Renal pelvis (tissue), 4 donors: Measurements from ENCODE around the gene GRK2. TPM values are rescaled to one million over a fixed set of nuclear protein-coding genes. Genes with fewer than 3 reads are reported as not detected.
"Not testable (repeated sequence)": the region's sequence is repeated elsewhere in the genome, so short reads cannot be mapped to it uniquely, and the experiment has no call there.

ENCODE experiments used
- DNase-seq: peaks from one replicate; pipeline ENCODE4 v3.0.0-alpha.2; 2013
- polyA plus RNA-seq, 3 donors: library from polyadenylated mRNA; unstranded; fragments of 120-200 nt; gene quantifications; one replicate each; pipeline ENCODE4 v1.2.1, GENCODE V29; 2013; ENCODE audit not compliant: insufficient read length in 3 of 3

Gene GRK2
- polyA plus RNA-seq, 3 donors = 57.6 to 65.4 (median 64.2) TPM

DNA sequence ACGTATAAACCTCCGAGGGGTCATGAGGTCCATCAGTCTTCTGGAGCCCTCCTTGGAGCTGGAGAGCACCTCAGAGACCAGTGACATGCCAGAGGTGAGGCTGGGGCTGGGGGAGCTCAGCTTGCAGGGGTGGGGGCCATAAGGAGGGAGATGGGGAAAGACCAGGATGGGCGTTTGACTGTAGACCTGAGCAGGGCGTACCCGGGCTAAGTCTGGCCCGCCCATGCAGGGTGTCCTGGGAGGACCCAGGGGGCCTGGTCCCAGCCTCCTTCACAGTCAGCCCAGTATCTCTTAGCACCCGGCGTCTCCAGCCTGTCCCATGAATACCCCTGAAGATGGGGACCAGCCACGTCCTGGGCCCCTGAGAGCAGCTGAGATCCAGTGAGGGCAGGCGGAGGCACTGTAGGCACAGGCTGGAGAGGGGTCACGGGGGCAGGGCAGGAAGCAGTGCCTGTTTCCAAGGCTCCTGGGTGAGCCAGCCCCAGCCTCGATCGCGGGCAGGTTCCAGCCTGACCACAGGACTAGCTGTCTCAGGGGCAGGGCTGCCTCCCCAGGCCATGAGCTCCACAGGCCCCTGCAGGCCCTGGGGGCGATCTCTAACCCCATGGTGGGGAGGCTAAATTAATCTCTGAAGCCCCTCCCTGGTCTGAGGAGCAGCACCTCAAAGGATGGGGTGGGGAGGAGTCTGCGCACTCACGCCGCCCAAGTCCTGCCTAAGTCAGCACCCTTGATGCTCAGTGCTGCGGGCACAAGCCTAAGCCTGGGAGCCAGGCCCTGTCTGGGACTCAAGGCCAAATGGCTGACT, 44.2 kb downstream of the GRK2 start:
- no peak for DNase-seq

DNA sequence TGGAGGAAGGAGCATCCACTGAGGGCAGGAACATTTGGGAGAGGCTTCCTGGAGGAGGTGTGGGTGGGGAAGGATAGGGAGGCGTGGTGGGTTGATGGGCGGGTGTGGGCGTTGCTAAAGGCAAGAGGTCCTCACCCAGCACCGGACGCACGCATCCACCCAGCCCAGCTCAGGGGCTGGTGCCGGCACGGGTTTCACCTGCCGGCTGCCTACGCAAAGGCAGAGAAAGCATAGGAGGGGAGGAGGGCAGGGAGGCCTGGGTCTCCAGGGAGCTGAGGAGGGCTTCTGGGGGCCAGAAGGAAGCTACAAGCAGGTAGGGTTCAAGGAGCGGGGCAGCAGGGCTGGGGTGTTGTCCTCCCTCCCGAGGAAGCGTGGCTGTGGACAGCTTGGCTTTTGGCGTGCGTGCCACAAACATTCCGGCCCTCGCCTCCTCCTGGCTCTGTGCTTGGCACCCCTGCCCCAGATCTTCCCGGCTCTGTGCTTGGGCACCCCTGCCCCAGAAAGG, 44.8 kb downstream of the GRK2 start:
- no peak for DNase-seq

DNA sequence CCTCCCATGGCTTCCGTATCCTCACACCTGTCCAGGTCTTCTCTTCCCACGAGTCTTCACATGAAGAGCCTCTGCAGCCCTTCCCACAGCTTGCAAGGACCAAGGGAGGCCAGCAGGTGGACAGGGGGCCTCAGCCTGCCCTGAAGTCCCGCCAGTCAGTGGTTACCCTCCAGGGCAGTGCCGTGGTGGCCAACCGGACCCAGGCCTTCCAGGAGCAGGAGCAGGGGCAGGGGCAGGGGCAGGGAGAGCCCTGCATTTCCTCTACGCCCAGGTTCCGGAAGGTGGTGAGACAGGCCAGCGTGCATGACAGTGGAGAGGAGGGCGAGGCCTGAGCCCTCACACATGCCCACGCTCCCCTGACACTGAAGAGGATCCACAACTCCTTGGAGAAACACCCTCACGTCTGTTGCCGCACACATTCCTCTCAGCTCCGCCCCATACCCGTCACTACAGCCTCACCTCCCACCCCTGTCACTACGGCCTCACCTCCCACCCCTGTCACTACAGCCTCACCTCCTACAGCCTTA, 45.3 kb downstream of the GRK2 start:
- no peak for DNase-seq

DNA sequence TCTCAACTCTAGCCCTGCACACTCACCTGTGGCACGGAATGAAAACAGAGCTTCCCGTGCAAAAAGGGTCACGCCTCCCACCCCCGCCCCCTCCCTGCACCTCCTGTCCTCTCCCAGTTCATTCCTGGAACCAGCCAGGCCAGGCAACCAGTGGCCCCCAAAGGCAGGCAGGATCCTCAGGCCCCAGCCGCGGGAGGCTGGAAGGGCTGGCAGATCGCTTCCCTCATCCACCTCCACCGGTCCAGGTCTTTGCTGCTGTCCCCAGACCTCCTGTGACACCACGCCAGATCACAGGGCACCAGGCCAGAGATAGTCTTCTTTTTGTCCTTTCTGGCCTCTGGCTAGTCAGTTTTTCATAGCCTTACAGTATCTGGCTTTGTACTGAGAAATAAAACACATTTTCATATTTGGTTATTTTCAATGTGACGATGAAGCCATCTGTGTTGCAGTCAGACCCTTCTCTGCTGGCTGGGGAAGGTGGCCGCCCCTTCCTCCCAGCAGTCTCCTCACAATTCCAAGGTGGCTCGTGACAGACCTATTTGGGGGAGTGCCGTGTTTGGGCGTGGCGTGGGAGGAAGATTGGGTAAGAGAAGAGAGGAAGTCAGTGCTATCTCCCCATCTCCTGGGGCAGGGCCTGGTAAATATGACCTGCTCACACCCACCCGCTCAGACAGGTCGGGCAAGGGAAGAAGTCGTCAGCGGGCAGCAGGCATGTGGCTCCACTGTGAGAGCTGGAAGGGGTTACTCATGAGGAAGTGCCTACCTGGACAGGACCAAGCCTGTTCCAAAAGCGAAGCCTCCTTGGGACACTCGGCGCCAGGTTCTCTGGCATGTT, 46.1 kb downstream of the GRK2 start:
- DNase-seq = no peak

DNA sequence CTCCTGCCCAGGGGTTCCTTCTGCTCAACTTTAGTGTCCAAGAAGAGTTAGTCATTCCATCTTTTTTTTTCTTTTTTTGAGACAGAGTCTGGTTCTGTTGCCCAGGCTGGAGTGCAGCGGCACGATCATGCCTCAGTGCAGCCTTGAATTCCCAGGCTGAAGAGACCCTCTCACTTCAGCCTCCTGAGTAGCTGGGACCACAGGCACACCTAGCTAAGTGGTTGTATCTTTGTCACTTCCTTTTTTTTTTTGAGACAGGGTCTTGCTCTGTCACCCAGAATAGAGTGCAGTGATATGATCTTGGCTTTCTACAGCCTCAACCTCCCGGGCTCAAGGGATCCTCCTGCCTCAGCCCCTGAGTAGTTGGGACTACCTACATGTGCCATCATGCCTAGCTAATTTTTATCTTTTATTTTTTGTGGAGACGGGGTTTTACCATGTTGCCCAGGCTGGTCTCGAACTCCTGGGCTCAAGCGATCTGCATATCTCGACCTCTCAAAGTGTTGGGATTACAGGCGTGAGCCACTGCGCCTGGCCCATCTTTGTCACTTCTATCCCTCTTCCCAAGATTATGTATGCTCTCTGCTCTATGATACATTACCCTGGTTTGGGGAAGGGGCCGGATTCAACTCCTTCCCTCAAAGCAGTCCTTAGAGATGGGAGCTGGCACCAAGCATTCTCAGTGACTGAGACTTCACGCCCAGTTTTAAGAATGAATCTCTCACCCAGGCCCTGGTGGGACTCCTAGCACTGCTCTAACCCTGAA, 47.0 kb downstream of the GRK2 start:
- no peak for DNase-seq

DNA sequence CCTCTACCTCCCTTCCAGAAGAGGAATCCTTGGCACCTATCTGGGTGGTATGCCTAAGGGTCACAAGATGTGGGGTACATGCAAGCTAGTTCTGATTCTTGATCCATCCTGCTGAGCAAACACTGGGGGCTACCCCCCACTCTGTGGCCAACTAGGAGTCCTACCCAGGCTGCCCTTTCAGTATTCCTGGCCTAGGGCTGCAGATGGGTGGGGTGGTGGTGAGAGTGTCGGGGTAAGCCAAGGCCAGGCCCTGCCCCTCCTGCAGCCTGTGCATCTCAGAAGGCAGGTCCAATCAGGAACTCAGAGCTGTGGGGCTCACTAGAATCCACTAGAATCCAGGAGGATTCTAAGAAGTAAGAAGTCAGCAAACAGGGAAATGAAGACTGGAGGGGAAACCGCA, 47.9 kb downstream of the GRK2 start:
- no peak for DNase-seq

DNA sequence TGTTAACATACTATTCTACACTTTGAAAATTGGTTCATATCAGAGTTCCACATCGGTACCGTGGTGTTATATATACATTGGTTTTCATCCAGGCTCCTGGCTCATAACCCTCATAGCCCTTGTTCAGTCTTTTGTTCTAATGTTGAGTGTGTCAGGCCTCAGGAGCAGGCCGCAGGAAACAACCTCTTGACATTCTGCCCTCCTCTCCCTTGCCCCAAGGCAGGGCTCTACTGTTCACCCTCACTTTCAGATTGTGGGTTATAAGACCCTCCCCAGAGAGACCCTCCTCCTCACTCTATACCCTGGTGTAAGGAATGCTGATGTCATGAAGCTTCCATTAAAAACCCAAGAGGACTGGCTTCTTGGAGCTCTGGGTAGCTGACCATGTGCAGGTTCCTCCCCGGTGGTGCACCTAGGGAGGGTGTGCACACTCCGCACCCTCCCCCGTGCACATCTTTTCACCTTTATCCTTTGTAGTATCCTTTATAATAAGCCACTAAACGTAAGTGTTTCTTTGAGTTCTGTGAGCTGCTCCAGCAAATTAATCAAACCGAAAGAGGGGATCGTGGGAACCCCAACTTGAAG, 49.1 kb downstream of the GRK2 start:
- DNase-seq = no peak

DNA sequence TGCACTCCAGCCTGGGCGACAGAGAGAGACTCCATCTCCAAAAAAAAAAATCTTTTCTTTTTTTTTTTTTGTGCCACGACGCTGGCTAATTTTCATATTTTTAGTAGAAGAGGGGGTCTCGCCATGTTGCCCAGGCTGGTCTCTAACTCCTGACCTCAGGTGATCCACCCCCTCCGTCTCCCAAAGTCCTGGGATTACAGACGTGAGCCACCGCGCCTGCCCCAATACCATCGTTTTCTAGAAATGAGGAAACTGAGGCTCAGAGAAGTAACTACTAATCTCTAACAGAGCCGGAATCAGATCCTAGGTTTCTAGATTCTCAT, 50.6 kb downstream of the GRK2 start:
- no peak for DNase-seq

DNA sequence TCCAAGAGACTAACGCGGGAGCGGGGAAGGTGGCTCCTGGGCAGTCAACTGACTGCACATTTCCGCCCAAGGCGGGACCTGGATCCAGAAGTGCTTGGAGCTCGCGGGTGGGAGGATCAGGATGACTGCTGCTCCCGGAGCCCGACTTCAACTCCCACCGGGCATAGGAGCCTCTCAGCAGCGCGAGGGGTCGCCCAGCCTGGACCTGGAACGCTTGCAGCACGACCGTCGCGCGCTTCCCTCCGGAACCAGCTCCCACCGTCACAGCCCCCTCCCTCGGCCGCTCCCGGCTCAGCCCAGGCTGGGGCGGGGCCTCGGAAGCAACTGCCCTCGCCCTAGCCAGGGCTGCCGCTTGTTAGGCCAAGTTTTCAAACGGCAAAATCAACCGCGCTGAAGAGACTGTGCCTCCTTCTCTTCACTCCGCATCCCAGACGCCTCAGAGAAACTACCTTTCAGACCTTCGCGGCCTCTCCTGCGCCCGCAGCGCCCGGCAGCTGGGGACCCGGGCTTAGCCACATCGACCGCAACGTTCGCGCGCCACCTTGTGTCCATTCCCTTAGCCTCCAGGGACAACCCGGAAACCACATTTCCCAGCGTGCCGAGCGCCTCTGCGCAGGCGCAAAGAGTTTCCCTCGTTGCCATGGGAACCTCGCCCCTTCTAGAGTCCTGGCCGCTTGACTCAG, 51.1 kb downstream of the GRK2 start:
- peak; percentile 98 for DNase-seq

DNA sequence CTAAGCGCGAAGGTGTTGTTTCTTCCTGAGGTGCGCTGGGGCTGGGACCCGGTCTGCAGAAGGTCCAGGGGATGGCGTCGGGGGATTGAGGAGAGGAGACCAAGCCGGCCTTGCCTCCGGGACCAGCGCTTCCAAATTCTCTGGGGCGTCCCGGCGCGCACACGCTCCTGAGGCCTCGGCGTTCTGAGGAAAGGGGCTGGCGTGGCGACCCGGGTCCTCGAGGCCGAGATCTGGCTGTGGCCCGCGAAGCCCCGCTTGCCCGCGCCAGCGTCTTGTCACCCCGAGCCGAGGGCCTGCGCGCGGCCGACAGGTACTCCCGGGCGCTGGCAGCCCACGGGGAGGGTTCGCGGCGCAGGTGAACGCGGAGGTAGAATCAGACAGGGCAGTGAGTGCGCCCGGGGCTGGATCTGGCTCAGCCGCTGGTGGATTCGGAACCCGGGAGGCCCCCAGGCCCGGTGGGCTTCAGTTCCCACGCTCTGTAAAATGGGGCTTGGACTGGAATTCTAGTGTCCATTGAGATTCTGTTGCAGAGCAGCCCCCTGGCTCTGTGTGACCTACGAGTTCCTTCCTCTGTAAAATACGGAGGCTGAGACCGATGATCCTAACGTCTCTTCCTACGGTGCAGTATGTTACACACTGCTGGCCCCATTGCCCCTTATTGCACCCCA, 51.7 kb downstream of the GRK2 start:
- DNase-seq = no peak

DNA sequence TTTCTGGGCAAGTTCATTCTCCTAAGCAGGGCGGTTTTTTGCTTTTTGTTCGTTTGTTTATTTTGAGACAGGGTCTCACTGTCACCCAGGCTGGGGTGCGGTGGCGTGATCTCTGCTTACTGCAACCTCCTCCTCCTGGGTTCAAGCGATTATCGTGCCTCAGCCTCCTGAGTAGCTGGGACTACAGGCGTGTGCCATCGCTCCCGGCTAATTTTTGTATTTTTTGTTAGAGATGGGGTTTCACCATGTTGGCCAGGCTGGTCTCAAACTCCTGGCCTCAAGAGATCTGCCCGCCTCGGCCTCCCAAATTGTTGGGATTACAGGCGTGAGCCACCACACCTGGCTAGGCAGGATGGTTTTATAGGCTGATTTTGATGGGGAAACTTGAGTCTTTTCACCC, 52.6 kb downstream of the GRK2 start:
- not testable (repeated sequence) for DNase-seq

DNA sequence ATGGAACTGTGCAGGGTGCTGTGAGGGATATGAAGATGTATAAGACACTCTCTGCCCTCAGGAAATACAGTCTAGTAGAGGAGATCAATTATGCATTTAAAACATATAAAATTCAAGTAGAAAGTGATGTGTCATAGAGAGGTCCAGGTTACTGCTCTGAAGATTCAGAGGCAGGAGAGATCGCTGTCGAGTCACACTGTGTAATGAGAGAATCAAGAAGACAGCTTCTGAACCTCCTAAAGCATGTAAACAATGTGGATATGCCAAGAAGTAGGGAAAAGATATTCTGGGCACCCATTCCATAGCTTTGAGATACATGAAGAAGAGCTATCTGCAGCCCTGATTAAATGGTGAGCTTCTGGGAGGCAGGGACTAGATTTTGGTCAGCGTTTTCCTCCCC, 53.7 kb downstream of the GRK2 start:
- DNase-seq = no peak

DNA sequence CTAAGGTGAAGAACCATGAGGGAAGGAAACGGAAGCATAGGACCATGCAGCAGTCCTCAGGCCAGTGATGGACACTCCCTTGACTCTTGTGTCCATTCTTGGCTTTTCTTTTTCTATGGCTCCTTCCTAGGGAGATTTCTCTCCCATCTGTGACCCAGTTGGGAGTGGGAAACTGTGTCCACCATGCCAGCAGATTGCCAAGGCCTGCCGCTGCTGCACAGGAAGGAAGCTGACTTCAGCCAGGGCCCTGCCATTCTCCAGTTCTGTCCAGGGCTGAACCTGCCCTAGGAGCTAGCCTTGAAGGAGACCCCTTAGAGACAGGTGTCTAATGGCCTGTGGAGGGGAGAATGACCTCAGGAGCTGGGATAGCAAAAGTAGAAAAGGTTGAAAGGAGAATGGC, 54.4 kb downstream of the GRK2 start:
- DNase-seq = no peak

DNA sequence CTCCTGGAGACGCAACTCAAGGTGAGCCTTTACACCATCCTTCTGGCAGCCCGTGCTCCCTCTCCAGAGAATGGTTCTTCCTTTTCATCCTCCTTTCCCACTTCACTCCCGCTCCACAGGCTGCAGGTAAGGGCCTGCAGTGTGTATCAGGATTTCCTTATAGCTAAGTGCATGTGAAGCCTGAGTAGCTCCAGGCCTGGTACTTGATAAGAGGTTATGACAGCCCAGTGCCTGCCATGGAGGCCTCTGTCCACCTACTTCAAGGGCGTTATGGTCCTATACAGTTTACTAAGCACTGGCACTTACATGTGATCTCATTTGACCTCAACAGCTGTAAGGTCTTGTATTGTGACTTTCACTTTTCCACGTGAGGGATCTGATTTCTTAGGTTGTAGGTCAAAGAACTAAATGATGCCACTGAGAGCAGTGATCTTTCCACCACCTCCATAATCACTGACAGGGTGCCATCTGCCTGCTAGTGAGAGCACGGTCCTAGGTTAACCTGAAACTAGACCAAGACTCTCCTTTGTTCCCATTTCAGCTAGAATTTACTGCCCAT, 55.1 kb downstream of the GRK2 start:
- no peak for DNase-seq

DNA sequence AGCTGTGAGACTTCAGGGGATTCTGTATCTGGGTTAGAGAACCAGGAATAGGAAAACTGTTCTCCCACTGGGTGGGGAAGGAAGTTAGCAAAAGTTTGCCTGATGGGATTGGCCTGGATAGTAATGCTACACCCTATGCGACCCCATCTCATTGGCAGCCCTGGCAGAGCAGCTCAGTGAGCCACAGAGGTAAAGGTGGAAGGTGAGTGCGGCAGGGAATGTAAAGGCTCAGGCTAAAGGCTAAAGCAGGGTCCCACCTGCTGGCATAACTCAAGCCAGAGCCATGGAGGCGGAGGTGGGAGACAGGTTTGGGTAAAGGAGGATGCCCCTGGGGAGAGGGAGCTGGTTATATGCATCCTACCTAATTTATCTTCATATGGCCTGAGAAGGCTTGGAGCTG, 55.8 kb downstream of the GRK2 start:
- no peak for DNase-seq

DNA sequence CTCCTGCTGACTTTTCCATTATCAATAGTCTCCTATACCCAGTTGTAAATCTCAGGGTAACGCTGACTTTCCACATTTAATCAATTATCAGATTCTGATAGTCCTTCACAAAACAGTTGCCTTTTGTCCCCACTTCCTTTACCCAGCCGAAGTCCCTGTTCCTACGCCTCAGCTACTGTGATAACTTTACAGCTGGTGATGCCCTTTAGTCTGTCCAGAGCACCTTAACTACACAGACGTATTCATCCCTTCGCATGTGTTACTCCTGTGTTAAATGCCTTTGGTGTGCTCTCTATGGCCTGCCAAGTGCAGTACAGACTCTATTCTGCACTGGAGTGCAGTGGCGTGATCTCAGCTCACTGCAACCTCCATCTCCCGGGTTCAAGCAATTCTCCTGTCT, 57.3 kb downstream of the GRK2 start:
- DNase-seq = no peak

DNA sequence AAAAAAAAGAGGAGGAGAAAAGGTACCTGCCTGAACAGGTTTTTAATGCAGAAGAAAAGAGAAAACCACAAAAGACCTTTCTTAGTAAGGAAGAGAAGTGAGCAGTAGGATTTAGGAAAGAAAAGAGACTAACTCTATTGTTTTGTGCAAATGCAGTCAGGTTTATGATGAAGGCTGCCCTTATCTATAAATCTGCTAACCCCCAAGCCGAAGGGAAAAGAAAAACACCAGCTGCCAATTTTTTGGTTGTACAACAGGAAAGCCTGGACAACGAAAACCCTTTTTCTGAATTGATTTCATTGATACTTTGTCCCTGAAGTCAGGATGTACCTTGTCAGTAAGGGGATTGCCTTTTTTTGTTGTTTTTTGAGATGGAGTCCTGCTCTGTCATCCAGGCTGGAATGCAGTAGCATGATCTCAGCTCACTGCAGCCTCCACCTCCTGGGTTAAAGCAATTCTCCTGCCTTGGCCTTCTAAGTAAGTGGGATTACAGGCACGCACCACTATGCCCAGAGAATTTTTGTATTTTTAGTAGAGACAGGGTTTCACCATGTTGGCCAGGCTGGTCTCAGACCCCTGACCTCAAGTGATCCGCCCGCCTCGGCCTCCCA, 65.9 kb downstream of the GRK2 start:
- no peak for DNase-seq
